ENCODE data around the gene VWCE. TPM values are rescaled to one million over a fixed set of nuclear protein-coding genes. Genes with fewer than 3 reads are reported as not detected.
A peak's percentile ranks its signal among the peaks of the same experiment; 100 is the strongest.

VWCE gene
- total RNA-seq, 2 donors from 2014 or later, result 2.0 to 4.3 TPM

DNA sequence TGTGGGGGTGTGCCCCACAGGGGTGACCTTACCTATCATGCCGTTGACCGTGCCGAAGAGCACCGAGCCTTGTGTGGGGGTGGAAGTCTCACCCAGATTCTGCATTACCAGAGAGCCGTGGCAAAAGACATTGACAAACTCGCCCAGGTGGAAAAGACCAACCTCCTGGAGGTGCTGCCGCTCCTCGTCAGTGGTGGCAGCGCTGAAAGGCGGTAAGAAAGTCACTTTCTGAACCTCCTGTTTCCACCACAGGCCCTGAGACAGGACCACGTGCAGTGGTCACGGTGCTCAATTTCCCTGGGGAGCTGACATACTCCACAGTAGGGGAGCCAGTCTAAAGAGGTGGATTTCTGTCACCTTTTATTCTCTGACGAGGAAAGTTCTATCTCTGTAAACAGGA is 7.4 kb upstream of the VWCE start:
- no peak for TF ChIP-seq CTCF (IDR thresholded peaks at IDR 0.05)
- TF ChIP-seq POLR2A (IDR thresholded peaks at IDR 0.05), result no peak
- TF ChIP-seq POLR2AphosphoS5 (IDR thresholded peaks at IDR 0.05), result no peak
- H3K36me3 ChIP-seq, result peaks cover 9 to 34% of the 10 kb centered on the region in 2 donors
- WGBS, result 96% methylated on average over 13 of the region's 13 CpGs

GRCh38 chr11:61298663-61299244 is 3.6 kb upstream of the VWCE start:
- TF ChIP-seq POLR2AphosphoS5 (IDR thresholded peaks at IDR 0.05) (no peak), POLR2A (IDR thresholded peaks at IDR 0.05) (no peak), CTCF (IDR thresholded peaks at IDR 0.05) (no peak)
- intact Hi-C loops (cut with DNase I), result no loop called here
- H3K27ac ChIP-seq, result no peak overlapping the region
- 84% methylated on average over 4 of the region's 4 CpGs for WGBS
- peaks cover 9 to 27% of the 10 kb centered on the region in 2 donors for H3K36me3 ChIP-seq
- no peaks in the 10 kb centered on the region for H3K9me3 ChIP-seq
- no peak for DNase-seq (ENCODE audit: low spot score)
- H3K4me1 ChIP-seq (replicated peaks), result peaks cover 5% of the 10 kb centered on the region
- H3K4me3 ChIP-seq, result no peak overlapping the region
- no peaks in the 10 kb centered on the region for H3K27me3 ChIP-seq (replicated peaks; ENCODE audit: insufficient read depth)

More for the DNA sequence above, 7.4 kb upstream of the VWCE start:
- intact Hi-C loops (cut with DNase I), result no loop called here
- Histone ChIP-seq H3K4me1 (replicated peaks) (no peaks in the 10 kb centered on the region), H3K27ac (no peak overlapping the region), H3K9me3 (no peaks in the 10 kb centered on the region), H3K27me3 (replicated peaks; ENCODE audit: insufficient read depth) (no peaks in the 10 kb centered on the region), H3K4me3 (no peak overlapping the region)
- DNase-seq (ENCODE audit: low spot score), result no peak

DNA sequence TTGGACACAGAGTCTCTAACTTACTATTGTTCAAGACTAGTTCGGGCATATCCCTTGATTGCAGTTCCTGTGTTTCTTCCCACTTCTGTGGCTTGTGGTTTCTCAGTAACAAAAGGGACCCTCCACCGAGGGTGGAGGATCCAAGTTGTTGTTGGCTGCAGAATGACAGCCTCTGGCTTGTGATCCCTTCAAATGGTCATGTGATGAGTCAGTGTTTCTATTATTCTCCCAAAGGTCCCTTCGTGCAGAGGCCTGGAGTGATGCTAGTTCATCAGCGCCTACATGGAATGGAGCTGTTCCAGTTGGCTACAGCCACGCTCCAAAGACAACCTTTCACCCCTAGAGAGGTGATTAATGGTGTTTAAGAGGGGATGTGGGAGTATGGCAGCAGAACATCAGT is 2.6 kb upstream of the VWCE start:
- WGBS, result 11% methylated on average over 5 of the region's 5 CpGs
- intact Hi-C loops (cut with DNase I), result no loop called here
- no peaks in the 10 kb centered on the region for H3K9me3 ChIP-seq
- peaks cover 9 to 18% of the 10 kb centered on the region in 2 donors for H3K36me3 ChIP-seq
- H3K27me3 ChIP-seq (replicated peaks; ENCODE audit: insufficient read depth), result no peaks in the 10 kb centered on the region
- peak overlapping the region in 1 of 2 donors; percentile 6 for H3K27ac ChIP-seq
- H3K4me3 ChIP-seq, result no peak overlapping the region
- TF ChIP-seq CTCF (IDR thresholded peaks at IDR 0.05) (no peak), POLR2A (IDR thresholded peaks at IDR 0.05) (no peak), POLR2AphosphoS5 (IDR thresholded peaks at IDR 0.05) (peak; percentile 78)
- peaks cover 5% of the 10 kb centered on the region for H3K4me1 ChIP-seq (replicated peaks)
- peak; percentile 67 for DNase-seq (ENCODE audit: low spot score)

DNA sequence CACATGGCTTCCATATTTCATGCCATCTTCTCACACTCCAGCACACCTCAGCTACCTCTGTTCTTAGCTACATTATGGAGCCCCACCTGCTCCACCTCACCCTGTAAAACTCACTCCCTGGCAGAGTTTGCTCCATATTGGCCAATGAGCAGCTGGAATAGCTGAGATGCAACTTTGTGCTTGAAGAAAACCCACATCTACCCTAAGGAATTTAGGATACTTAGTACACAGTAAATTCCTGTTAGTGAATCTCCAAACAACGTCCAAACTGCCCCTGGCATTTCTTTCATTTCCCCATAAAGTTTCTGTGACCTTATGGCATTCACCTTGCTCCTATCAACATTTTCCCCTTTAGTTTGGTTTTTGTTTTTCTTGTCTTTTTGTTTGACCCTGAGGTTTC is 2.2 kb upstream of the VWCE start:
- Histone ChIP-seq H3K4me1 (replicated peaks) (peaks cover 5% of the 10 kb centered on the region), H3K36me3 (peaks cover 5 to 16% of the 10 kb centered on the region in 2 donors), H3K4me3 (no peak overlapping the region), H3K9me3 (no peaks in the 10 kb centered on the region), H3K27me3 (replicated peaks; ENCODE audit: insufficient read depth) (no peaks in the 10 kb centered on the region), H3K27ac (peak overlapping the region in 1 of 2 donors; percentile 6)
- intact Hi-C loops (cut with DNase I), result no loop called here
- no peak for TF ChIP-seq POLR2AphosphoS5 (IDR thresholded peaks at IDR 0.05)
- TF ChIP-seq POLR2A (IDR thresholded peaks at IDR 0.05), result no peak
- TF ChIP-seq CTCF (IDR thresholded peaks at IDR 0.05), result no peak
- peak; percentile 21 for DNase-seq (ENCODE audit: low spot score)
- 23% methylated on average over 1 of the region's 1 CpG for WGBS

DNA sequence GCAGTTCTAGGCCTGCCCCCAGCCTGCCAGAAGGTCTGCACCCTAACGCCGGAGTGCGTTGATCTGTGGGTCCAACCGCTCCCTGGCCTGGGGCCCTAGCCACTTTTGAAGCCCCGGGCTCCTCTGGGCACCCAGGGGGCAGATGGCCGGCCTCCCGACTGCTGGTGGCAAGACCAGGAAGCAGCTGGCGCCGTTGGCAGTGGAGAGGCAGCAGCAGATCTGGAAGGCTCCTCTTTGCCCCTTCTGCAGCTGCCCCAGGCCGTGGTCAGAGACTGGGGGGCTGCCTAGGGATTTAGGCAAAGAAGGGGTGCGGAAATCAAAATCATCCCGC is 445 bp upstream of the VWCE start:
- DNase-seq (ENCODE audit: low spot score), result no peak
- Histone ChIP-seq H3K9me3 (no peaks in the 10 kb centered on the region), H3K4me3 (peak overlapping the region; percentile 39 to 50), H3K27ac (peak overlapping the region in 1 of 2 donors; percentile 57), H3K27me3 (replicated peaks; ENCODE audit: insufficient read depth) (no peaks in the 10 kb centered on the region), H3K36me3 (peaks cover 0 to 5% of the 10 kb centered on the region in 2 donors), H3K4me1 (replicated peaks) (peaks cover 5% of the 10 kb centered on the region)
- WGBS, result 59% methylated on average over 12 of the region's 12 CpGs
- intact Hi-C loops (cut with DNase I), result no loop called here
- TF ChIP-seq POLR2AphosphoS5 (IDR thresholded peaks at IDR 0.05) (no peak), CTCF (IDR thresholded peaks at IDR 0.05) (no peak), POLR2A (IDR thresholded peaks at IDR 0.05) (no peak)
